ENCODE measurements around the gene ZFP57. TPM values are rescaled to one million over a fixed set of nuclear protein-coding genes. Genes with fewer than 3 reads are reported as not detected.

Gene ZFP57
- total RNA-seq, 4 donors from 2014 or later = 0.76 TPM; not detected in 3

GRCh38 chr6:29705389-29706231 is 24.7 kb upstream of the ZFP57 start:
- no peak for DNase-seq (ENCODE audit: low spot score in 2 of 2)
- no peak overlapping the region for H3K4me3 ChIP-seq
- TF ChIP-seq EP300 (IDR thresholded peaks at IDR 0.05) (no peak), POLR2AphosphoS5 (IDR thresholded peaks at IDR 0.05) (no peak), CTCF (IDR thresholded peaks at IDR 0.05) (peak; percentile 22 to 47), POLR2A (IDR thresholded peaks at IDR 0.05) (no peak)
- WGBS = 29% methylated on average over 10 of the region's 10 CpGs
- no peaks in the 10 kb centered on the region for H3K4me1 ChIP-seq
- no peaks in the 10 kb centered on the region for H3K9me3 ChIP-seq
- no peak overlapping the region for H3K27ac ChIP-seq
- no peaks in the 10 kb centered on the region for H3K36me3 ChIP-seq
- H3K27me3 ChIP-seq = peaks cover 19% of the 10 kb centered on the region

- peaks cover 14% of the 10 kb centered on the region for H3K27me3 ChIP-seq
- no peaks in the 10 kb centered on the region for H3K4me1 ChIP-seq
- TF ChIP-seq CTCF (IDR thresholded peaks at IDR 0.05) (peak in 1 of 2 donors; percentile 68), POLR2AphosphoS5 (IDR thresholded peaks at IDR 0.05) (no peak)
- no peak for DNase-seq (ENCODE audit: low spot score in 2 of 2)
- H3K4me3 ChIP-seq = no peak overlapping the region
- no peaks in the 10 kb centered on the region for H3K9me3 ChIP-seq
- WGBS = 43% methylated on average over 3 of the region's 17 CpGs
- no peaks in the 10 kb centered on the region for H3K36me3 ChIP-seq
- H3K27ac ChIP-seq = no peak overlapping the region
These were observed 21.7 kb upstream of the ZFP57 start for GRCh38 chr6:29702519-29703103.

- TF ChIP-seq POLR2AphosphoS5 (IDR thresholded peaks at IDR 0.05) (no peak), CTCF (IDR thresholded peaks at IDR 0.05) (peak in 1 of 2 donors; percentile 28)
These were observed 15.5 kb upstream of the ZFP57 start for GRCh38 chr6:29696147-29697125.

GRCh38 chr6:29694637-29695036 is 13.7 kb upstream of the ZFP57 start:
- Histone ChIP-seq H3K36me3 (no peaks in the 10 kb centered on the region), H3K9me3 (no peaks in the 10 kb centered on the region), H3K27me3 (no peaks in the 10 kb centered on the region), H3K4me1 (no peaks in the 10 kb centered on the region), H3K4me3 (no peak overlapping the region), H3K27ac (no peak overlapping the region)
- DNase-seq (ENCODE audit: low spot score in 2 of 2) = no peak
- TF ChIP-seq EP300 (IDR thresholded peaks at IDR 0.05) (no peak), POLR2AphosphoS5 (IDR thresholded peaks at IDR 0.05) (no peak), CTCF (IDR thresholded peaks at IDR 0.05) (no peak), POLR2A (IDR thresholded peaks at IDR 0.05) (no peak)
- 55% methylated on average over 3 of the region's 3 CpGs for WGBS

More at GRCh38 chr6:29696147-29697125, 15.5 kb upstream of the ZFP57 start:
- no peak overlapping the region for H3K27ac ChIP-seq
- H3K4me3 ChIP-seq = no peak overlapping the region
- no peaks in the 10 kb centered on the region for H3K9me3 ChIP-seq
- no peaks in the 10 kb centered on the region for H3K27me3 ChIP-seq
- no peaks in the 10 kb centered on the region for H3K36me3 ChIP-seq
- DNase-seq (ENCODE audit: low spot score in 2 of 2) = no peak
- WGBS = 66% methylated on average over 8 of the region's 10 CpGs
- H3K4me1 ChIP-seq = no peaks in the 10 kb centered on the region

Data from suprapubic skin (tissue), 4 donors.